Lung (tissue), 12 donors: ENCODE data around the gene RTL5. TPM values are rescaled to one million over a fixed set of nuclear protein-coding genes. Genes with fewer than 3 reads are reported as not detected.

ENCODE experiments used
- ATAC-seq: fragments of 200-7000 bp; cut with Tn5 transposase; one replicate; pipeline ENCODE4 v1.9.1; 2020; ENCODE audit warnings: moderate number of reproducible peaks; ENCODE audit not compliant: insufficient read depth, low FRiP score
- DNase-seq, 3 donors: peaks; one replicate each; pipeline ENCODE4 v3.0.0-alpha.2; 2013 to 2017
- H3K27ac ChIP-seq, 2 donors: one replicate each; pipeline ENCODE4 v1.5.1; 2013; ENCODE audit warnings: mild to moderate bottlenecking in 2 of 2, moderate library complexity in 2 of 2, control low read depth in 1 of 2, inconsistent platforms in 1 of 2, low read depth in 1 of 2, low read length in 1 of 2
- H3K27me3 ChIP-seq, 3 donors: one replicate each; pipeline ENCODE4 v1.5.1; 2013; ENCODE audit warnings: low read length in 2 of 3; ENCODE audit not compliant: control insufficient read depth in 3 of 3, insufficient read depth in 3 of 3
- H3K36me3 ChIP-seq, 4 donors: one replicate each; pipeline ENCODE4 v1.5.1; 2013; ENCODE audit warnings: low read length in 4 of 4, mild to moderate bottlenecking in 1 of 4, moderate library complexity in 1 of 4; ENCODE audit not compliant: control insufficient read depth in 4 of 4, insufficient read depth in 4 of 4
- H3K4me1 ChIP-seq, 5 donors: one replicate each; pipeline ENCODE4 v1.5.1; 2013; ENCODE audit warnings: low read length in 5 of 5, mild to moderate bottlenecking in 2 of 5, moderate library complexity in 1 of 5; ENCODE audit not compliant: control insufficient read depth in 5 of 5, insufficient read depth in 5 of 5
- H3K4me3 ChIP-seq: one replicate; pipeline ENCODE4 v1.5.1; 2013; ENCODE audit warnings: mild to moderate bottlenecking, control low read depth, moderate library complexity
- H3K9ac ChIP-seq, 2 donors: one replicate each; pipeline ENCODE4 v1.5.1; 2013; ENCODE audit warnings: low read length in 2 of 2, control low read depth in 1 of 2; ENCODE audit not compliant: insufficient read depth in 1 of 2
- H3K9me3 ChIP-seq, 4 donors: one replicate each; pipeline ENCODE4 v1.5.1; 2013; ENCODE audit warnings: low read length in 3 of 4, mild to moderate bottlenecking in 1 of 4, moderate library complexity in 1 of 4; ENCODE audit not compliant: control insufficient read depth in 4 of 4, insufficient read depth in 3 of 4
- WGBS, 2 donors: extraction: QIAGEN DNeasy Blood & Tissue Kit; methylation state at CpG; one replicate each; pipeline ENCODE4 v1.1.7; 2013; 5-methylcytosine and 5-hydroxymethylcytosine counted together
- polyA plus RNA-seq, 2 donors: library from polyadenylated mRNA; stranded (reverse); fragments of 200-250 nt; gene quantifications; one replicate each; pipeline ENCODE4 v1.2.1, GENCODE V29; 2013
- total RNA-seq, 2 donors: library from RNA; depleted of rRNA in 1 of 2; stranded (reverse); fragments of >200 nt in 1 of 2; gene quantifications; one replicate each; pipeline ENCODE4 v1.2.1, GENCODE V29; 2014 to 2021
- TF ChIP-seq, protein P1 (sequence below): IDR thresholded peaks from 2 replicates; pipeline ENCODE4 v1.5.1; 2012; ENCODE audit warnings: mild to moderate bottlenecking; ENCODE audit errors: control extremely low read depth, extremely low read depth
- donor health status: control.
- donor health status: control.
- donor health status: Bipolar disorder and iron deficiency.
- donor health status: healthy.
- donor health status: DM: yes; HTN: yes; CAD: no.

RTL5 gene
- total and polyA plus RNA-seq, 4 donors, result 2.8 to 8.3 (median 5.6) TPM

GRCh38 chrX:72107320-72107719 lies 24.4 kb downstream of the RTL5 start:
- no peaks in the 10 kb centered on the region for H3K36me3 ChIP-seq
- ATAC-seq (no peak), DNase-seq (no peak)
- H3K4me3 ChIP-seq, result no peak overlapping the region
- H3K9me3 ChIP-seq, result peaks cover 0 to 5% (median 0%) of the 10 kb centered on the region in 4 donors
- H3K27ac ChIP-seq, result no peak overlapping the region
- peaks cover 0 to 7% (median 0%) of the 10 kb centered on the region in 5 donors for H3K4me1 ChIP-seq
- peaks cover 0 to 15% (median 12%) of the 10 kb centered on the region in 3 donors for H3K27me3 ChIP-seq
- WGBS, 2 donors, result 40 to 66% methylated on average over 6 of the region's 6 CpGs
- H3K9ac ChIP-seq, result no peak overlapping the region
- TF ChIP-seq, protein P1, sequence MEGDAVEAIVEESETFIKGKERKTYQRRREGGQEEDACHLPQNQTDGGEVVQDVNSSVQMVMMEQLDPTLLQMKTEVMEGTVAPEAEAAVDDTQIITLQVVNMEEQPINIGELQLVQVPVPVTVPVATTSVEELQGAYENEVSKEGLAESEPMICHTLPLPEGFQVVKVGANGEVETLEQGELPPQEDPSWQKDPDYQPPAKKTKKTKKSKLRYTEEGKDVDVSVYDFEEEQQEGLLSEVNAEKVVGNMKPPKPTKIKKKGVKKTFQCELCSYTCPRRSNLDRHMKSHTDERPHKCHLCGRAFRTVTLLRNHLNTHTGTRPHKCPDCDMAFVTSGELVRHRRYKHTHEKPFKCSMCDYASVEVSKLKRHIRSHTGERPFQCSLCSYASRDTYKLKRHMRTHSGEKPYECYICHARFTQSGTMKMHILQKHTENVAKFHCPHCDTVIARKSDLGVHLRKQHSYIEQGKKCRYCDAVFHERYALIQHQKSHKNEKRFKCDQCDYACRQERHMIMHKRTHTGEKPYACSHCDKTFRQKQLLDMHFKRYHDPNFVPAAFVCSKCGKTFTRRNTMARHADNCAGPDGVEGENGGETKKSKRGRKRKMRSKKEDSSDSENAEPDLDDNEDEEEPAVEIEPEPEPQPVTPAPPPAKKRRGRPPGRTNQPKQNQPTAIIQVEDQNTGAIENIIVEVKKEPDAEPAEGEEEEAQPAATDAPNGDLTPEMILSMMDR, result no peak

DNA sequence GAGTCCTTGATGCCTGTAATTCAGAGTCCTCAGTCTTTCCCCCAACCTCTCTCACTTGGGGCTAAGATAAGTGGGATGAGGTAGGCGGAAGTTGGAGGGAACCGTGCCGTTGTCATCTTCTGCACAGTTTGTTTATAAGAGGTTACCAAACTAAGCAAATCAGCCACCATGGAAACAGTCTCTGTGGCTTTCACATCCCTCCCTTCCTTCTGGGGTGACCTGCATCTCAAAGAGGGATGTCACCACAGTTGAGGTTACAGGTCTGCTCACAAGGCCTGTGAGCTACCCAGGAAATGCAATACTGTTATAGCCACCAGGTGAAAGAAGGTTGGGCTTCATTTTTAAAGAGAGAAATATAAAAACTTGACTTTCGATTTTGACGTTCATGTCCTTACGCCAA lies 26.3 kb downstream of the RTL5 start:
- no peaks in the 10 kb centered on the region for H3K36me3 ChIP-seq
- H3K9ac ChIP-seq, result no peak overlapping the region
- DNase-seq (no peak), ATAC-seq (no peak)
- TF ChIP-seq, protein P1, result no peak
- WGBS, 2 donors, result 72 to 75% methylated on average over 6 of the region's 6 CpGs
- peaks cover 0 to 9% (median 0%) of the 10 kb centered on the region in 5 donors for H3K4me1 ChIP-seq
- H3K4me3 ChIP-seq, result no peak overlapping the region
- H3K27me3 ChIP-seq, result peaks cover 0 to 12% (median 6%) of the 10 kb centered on the region in 3 donors
- H3K9me3 ChIP-seq, result peaks cover 0 to 5% (median 0%) of the 10 kb centered on the region in 4 donors
- no peak overlapping the region for H3K27ac ChIP-seq

GRCh38 chrX:72102760-72103159 lies 29.0 kb downstream of the RTL5 start:
- no peak for ATAC-seq
- 52 to 68% methylated on average over 4 of the region's 4 CpGs for WGBS, 2 donors
- peaks cover 0 to 9% (median 0%) of the 10 kb centered on the region in 5 donors for H3K4me1 ChIP-seq

More at GRCh38 chrX:72102760-72103159, 29.0 kb downstream of the RTL5 start:
- H3K27me3 ChIP-seq, result peaks cover 0 to 13% (median 6%) of the 10 kb centered on the region in 3 donors
- no peak overlapping the region for H3K27ac ChIP-seq
- H3K4me3 ChIP-seq, result no peak overlapping the region
- H3K9me3 ChIP-seq, result peaks cover 0 to 2% (median 1%) of the 10 kb centered on the region in 4 donors
- H3K36me3 ChIP-seq, result no peaks in the 10 kb centered on the region
- TF ChIP-seq, protein P1, result no peak
- H3K9ac ChIP-seq, result no peak overlapping the region
- DNase-seq, result no peak
